Kidney epithelial cell (primary cell): ENCODE measurements around the gene CASK. TPM values are rescaled to one million over a fixed set of nuclear protein-coding genes. Genes with fewer than 3 reads are reported as not detected.

Source experiments
- DNase-seq: peaks from one replicate; pipeline ENCODE4 v3.0.0-alpha.2; 2010; ENCODE audit warnings: low read depth
- H3K27me3 ChIP-seq: 2 replicates; pipeline ENCODE4 v1.6.0; 2011; ENCODE audit warnings: low read length; ENCODE audit not compliant: control insufficient read depth, insufficient read depth
- H3K36me3 ChIP-seq: 2 replicates; pipeline ENCODE4 v1.5.1; 2011; ENCODE audit warnings: low read length; ENCODE audit not compliant: control insufficient read depth, insufficient read depth
- H3K4me3 ChIP-seq: 2 replicates; pipeline ENCODE4 v1.5.1; 2011; ENCODE audit warnings: low read depth, mild to moderate bottlenecking, control low read depth, low read length
- CTCF ChIP-seq: IDR thresholded peaks from 2 replicates; pipeline ENCODE4 v1.5.1; 2011; ENCODE audit warnings: mild to moderate bottlenecking, moderate library complexity, low read length, control low read depth, inconsistent platforms; ENCODE audit not compliant: insufficient read depth, poor library complexity, severe bottlenecking
- total RNA-seq: library from RNA; depleted of rRNA; stranded (reverse); fragments of >200 nt; gene quantifications from 2 replicates; pipeline ENCODE4 v1.2.3, GENCODE V29; 2015

The CASK gene
- total RNA-seq, 1 donor from 2014 or later, result 69.1 TPM

DNA sequence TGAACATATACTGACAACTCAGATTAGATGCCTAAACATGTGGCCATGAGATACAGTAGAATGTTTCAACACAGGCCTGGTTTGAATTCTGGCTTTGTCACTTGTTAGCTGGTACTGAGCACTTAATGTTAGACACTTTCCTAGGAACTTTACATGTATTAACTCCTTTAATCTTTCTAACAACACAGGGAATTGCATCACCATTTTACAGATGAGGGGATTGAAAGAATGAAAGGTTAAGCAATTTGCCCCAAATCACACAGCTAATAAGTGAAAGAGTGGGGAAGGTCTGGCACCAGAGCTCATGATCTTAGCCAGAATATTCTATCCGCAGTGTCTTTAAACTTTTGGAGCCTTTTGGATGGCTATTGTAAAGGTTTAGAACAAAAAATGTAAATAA lies 380.3 kb downstream of the CASK start:
- no peak for TF ChIP-seq CTCF
- Histone ChIP-seq H3K4me3 (no peak overlapping the region), H3K27me3 (no peaks in the 10 kb centered on the region), H3K36me3 (no peaks in the 10 kb centered on the region)
- no peak for DNase-seq

DNA sequence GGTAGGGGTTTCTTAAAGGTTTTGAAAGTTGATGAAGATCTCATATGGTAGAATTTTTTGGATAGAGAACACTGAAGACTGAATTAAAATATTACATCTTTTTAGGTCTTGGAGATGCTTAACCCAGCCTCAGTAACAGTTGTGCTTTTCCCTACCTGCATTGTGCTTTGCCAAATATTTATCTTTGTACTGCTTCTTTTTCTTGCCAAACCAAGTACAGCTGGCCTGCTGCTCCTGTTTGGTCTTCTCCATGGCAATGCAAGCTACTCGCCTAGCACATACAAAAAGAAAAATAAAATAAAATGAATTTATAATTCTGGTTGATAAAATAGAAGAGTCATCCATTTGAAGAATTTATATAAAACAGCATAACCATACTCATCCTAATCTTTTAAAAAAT lies 380.8 kb downstream of the CASK start:
- Histone ChIP-seq H3K27me3 (no peaks in the 10 kb centered on the region), H3K36me3 (no peaks in the 10 kb centered on the region), H3K4me3 (no peak overlapping the region)
- DNase-seq, result no peak
- TF ChIP-seq CTCF, result no peak

- no peak for TF ChIP-seq CTCF
- no peak overlapping the region for H3K4me3 ChIP-seq
- H3K36me3 ChIP-seq, result no peaks in the 10 kb centered on the region
- DNase-seq, result no peak
- H3K27me3 ChIP-seq, result no peaks in the 10 kb centered on the region
These were observed 381.2 kb downstream of the CASK start for GRCh38 chrX:41542135-41542534.

DNA sequence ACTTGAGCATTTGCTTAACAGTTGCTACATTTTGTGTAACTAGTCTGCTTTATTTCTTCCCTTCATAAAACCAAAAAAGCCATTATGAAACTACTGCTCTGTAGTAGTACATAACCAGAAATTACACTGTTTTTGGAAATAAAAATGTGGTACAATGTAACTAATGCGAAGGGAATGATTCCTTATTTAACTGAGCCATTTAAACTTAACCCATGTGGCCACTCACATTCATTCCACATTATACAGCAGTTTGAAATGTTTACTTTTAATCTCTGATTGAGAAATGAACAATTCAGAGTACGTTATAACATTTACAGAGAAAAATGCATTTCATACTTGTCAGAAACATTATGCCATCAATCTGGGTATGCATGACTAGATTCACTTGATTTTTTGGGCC lies 382.0 kb downstream of the CASK start:
- Histone ChIP-seq H3K36me3 (no peaks in the 10 kb centered on the region), H3K27me3 (no peaks in the 10 kb centered on the region), H3K4me3 (no peak overlapping the region)
- no peak for TF ChIP-seq CTCF
- no peak for DNase-seq

GRCh38 chrX:41538707-41539106 lies 384.6 kb downstream of the CASK start:
- no peaks in the 10 kb centered on the region for H3K36me3 ChIP-seq
- H3K4me3 ChIP-seq, result no peak overlapping the region

DNA sequence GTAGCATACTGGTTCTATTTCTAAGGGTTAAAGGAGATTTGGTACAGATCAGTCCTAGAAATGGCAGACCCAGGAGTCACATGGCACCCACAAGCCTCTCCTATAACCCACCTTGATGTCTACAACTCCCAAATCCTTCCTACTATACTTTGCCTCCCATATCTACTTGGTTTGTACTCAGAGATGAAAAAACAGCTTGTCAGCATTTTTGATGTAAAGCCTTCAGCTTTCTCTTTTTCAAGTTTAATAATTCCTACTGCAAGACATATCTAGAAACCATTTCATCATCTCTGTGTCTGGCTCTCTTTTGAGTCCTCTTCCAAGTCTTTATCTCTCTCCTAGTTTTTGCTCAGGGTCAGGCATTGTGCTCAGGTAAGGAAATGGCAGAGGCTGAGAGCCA lies 393.3 kb downstream of the CASK start:
- DNase-seq, result no peak
- Histone ChIP-seq H3K4me3 (no peak overlapping the region), H3K27me3 (no peaks in the 10 kb centered on the region), H3K36me3 (no peaks in the 10 kb centered on the region)
- no peak for TF ChIP-seq CTCF

More at GRCh38 chrX:41538707-41539106, 384.6 kb downstream of the CASK start:
- no peaks in the 10 kb centered on the region for H3K27me3 ChIP-seq
- no peak for TF ChIP-seq CTCF
- no peak for DNase-seq
